Measurements from ENCODE around the gene MRPL38. TPM values are rescaled to one million over a fixed set of nuclear protein-coding genes. Genes with fewer than 3 reads are reported as not detected.

Gene MRPL38
- 54.4 TPM for polyA plus RNA-seq (2013, experiment 1 of 4)
- polyA plus RNA-seq (2013, experiment 2 of 4), result 59.5 TPM
- 49.8 TPM for polyA plus RNA-seq (2013, experiment 3 of 4)
- polyA plus RNA-seq (2013, experiment 4 of 4), result 58.2 TPM

DNA sequence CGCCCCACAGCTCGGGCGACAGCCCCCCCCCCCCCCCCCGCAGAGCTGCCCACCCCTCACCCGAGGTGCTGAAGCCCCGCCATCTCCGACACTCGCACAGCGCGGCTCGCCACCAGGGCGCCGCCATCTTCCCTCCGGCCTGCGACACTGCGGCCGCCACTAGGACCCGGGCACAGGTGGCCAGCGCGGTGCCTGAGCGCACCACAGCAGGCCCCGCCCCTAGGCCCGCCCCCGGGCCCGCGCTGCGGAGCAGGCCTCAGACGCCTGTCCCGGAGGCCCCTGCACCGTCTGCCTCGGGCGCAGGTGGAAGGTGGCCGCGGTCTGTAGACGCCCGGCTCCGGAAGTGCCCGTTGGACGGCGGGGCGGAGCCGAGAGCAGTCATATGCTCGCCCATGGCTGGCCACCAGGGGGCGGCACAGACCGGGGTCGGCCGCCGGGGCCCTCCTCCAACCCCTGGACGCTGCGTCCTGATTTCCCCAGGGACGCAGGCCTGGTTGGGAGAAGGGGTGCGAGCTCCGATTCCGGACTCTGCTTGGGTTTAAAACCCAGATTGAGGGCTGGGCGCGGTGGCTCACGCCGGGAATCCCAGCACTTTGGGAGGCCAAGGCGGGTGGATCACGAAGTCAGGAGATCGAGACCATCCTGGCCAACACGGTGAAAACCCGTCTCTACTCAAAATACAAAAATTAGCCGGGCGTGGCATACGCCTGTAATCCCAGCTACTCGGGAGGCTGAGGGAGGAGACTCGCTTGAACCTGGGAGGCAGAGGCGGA is at the start of gene MRPL38:
Gene MRPL38, minus strand, starts transcription at position 136 of the 773 bp plus-strand sequence. Its CDS starts 9 bp downstream, at position 127.
- H3K27me3 ChIP-seq (ENCODE audit: control insufficient read depth, insufficient read depth, low read length, poor library complexity, severe bottlenecking), result no peaks in the 10 kb centered on the region
- peaks cover 14% of the 10 kb centered on the region for H3K36me3 ChIP-seq (ENCODE audit: control insufficient read depth, insufficient read depth, low read length)
- H3K4me1 ChIP-seq (ENCODE audit: control insufficient read depth, insufficient read depth, low read length), result peaks cover 2% of the 10 kb centered on the region
- no peaks in the 10 kb centered on the region for H3K9me3 ChIP-seq (ENCODE audit: control insufficient read depth, low read length)
- H3K4me3 ChIP-seq (ENCODE audit: insufficient read depth, low read depth, low read length), result peak within 1 kb of the TSS; percentile 94
- H3K27ac ChIP-seq (ENCODE audit: insufficient read depth, low read depth, low read length, poor library complexity, severe bottlenecking), result peak within 1 kb of the TSS; percentile 30
- WGBS, 2 experiments, result 9 to 10% methylated on average over 67 to 68 of the region's 69 CpGs

DNA sequence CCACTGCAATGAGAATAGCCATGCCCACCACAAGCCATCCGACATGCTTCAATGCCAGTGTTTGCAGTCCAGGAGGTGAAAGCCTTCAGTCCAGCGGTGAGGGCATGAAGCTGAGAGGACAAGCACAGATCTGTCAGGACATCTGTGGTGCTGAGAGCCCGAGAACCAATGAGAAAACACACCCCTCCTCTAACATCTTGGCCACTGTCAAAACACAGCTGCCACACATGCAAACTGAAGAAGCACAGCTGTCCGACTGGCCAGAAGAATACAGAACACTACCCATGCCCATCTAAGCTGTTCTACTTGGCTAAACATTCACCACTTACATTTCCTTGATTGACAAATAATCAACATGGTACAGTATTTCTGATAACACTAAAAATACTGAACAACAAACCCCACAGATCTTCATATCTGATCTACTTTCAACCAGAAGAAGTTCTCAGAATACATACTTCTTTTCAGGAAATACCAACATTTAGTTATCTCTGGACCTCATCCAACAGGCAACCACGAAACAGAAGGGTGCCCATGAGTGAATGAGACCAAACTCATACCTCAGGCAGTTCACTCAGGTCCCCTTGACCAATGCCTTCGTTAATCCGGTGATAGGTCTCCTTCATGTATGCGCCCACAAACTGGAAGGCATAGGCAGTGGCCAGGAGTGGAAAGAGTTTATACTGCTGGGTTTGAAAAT is 46.3 kb upstream of the MRPL38 start:
- no peaks in the 10 kb centered on the region for H3K27me3 ChIP-seq (ENCODE audit: control insufficient read depth, insufficient read depth, low read length, poor library complexity, severe bottlenecking)
- H3K4me1 ChIP-seq (ENCODE audit: control insufficient read depth, insufficient read depth, low read length), result no peaks in the 10 kb centered on the region
- peaks cover 24% of the 10 kb centered on the region for H3K36me3 ChIP-seq (ENCODE audit: control insufficient read depth, insufficient read depth, low read length)
- H3K4me3 ChIP-seq (ENCODE audit: insufficient read depth, low read depth, low read length), result no peak overlapping the region
- H3K27ac ChIP-seq (ENCODE audit: insufficient read depth, low read depth, low read length, poor library complexity, severe bottlenecking), result no peak overlapping the region
- H3K9me3 ChIP-seq (ENCODE audit: control insufficient read depth, low read length), result no peaks in the 10 kb centered on the region
- WGBS, 2 experiments, result 93 to 97% methylated on average over 8 of the region's 8 CpGs

DNA sequence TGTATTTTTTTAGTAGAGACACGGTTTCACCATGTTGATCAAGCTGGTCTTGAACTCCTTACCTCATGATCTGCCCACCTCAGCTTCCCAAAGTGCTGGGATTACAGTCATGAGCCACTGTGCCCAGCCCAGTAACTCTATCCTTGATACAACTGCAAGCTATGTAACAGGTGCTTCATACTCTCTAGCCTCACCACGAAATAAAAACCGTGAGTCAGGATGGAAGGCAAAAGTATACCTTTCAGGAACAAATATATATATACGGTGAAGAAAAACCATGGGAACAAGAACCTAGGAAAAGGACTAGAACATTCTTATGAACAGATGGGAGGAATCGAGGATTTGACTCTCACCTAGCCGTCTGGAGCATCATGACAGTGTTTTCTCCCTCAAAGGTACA is 45.7 kb upstream of the MRPL38 start:
- Histone ChIP-seq H3K4me3 (ENCODE audit: insufficient read depth, low read depth, low read length) (no peak overlapping the region), H3K36me3 (ENCODE audit: control insufficient read depth, insufficient read depth, low read length) (peaks cover 24% of the 10 kb centered on the region)
- 95 to 97% methylated on average over 6 of the region's 6 CpGs for WGBS, 2 experiments

DNA sequence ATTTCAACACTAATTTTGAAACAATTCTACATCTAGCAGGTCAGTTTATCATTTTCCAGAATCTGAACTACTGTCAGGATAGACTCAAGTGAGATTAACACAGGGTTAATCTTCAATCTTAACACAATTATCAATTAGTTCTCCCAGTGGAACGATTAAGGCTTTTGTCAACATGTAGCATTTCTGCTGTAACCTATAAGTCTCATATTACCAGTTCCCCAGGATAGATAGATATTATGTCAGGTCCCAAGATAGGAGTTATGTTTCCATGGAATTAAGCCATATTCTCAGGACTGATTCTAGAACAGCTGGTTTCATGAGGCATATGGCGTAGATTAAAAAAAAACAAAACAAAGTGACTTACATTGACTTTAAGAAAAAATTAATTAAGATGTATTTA is 40.5 kb upstream of the MRPL38 start:
- H3K36me3 ChIP-seq (ENCODE audit: control insufficient read depth, insufficient read depth, low read length), result peaks cover 10% of the 10 kb centered on the region
- no peak overlapping the region for H3K27ac ChIP-seq (ENCODE audit: insufficient read depth, low read depth, low read length, poor library complexity, severe bottlenecking)
- WGBS, 2 experiments, result 89 to 100% methylated on average over 1 to 2 of the region's 2 CpGs
- no peaks in the 10 kb centered on the region for H3K27me3 ChIP-seq (ENCODE audit: control insufficient read depth, insufficient read depth, low read length, poor library complexity, severe bottlenecking)
- H3K4me3 ChIP-seq (ENCODE audit: insufficient read depth, low read depth, low read length), result no peak overlapping the region
- no peaks in the 10 kb centered on the region for H3K4me1 ChIP-seq (ENCODE audit: control insufficient read depth, insufficient read depth, low read length)
- no peaks in the 10 kb centered on the region for H3K9me3 ChIP-seq (ENCODE audit: control insufficient read depth, low read length)

More for the DNA sequence above, 45.7 kb upstream of the MRPL38 start:
- H3K9me3 ChIP-seq (ENCODE audit: control insufficient read depth, low read length), result no peaks in the 10 kb centered on the region
- no peaks in the 10 kb centered on the region for H3K4me1 ChIP-seq (ENCODE audit: control insufficient read depth, insufficient read depth, low read length)
- no peaks in the 10 kb centered on the region for H3K27me3 ChIP-seq (ENCODE audit: control insufficient read depth, insufficient read depth, low read length, poor library complexity, severe bottlenecking)
- H3K27ac ChIP-seq (ENCODE audit: insufficient read depth, low read depth, low read length, poor library complexity, severe bottlenecking), result no peak overlapping the region

DNA sequence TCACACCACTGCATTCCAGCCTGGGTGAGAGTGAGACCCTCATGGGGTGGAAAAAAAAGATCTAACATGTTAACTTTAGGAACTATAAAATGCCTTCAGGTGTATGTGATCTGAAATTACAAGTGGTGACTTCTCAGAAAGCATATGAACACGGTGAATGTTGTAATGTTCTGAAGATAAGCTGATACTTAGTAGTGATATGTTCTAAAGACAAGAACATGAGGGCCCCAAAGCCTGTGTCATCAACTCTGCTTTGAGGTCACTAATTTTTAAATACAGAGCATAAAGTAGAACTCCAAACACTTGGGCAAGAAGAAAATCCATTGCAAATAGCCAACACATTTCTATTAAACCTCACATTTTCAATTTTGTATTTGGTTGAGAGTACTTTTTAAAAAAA is 38.8 kb upstream of the MRPL38 start:
- H3K9me3 ChIP-seq (ENCODE audit: control insufficient read depth, low read length), result no peaks in the 10 kb centered on the region
- no peaks in the 10 kb centered on the region for H3K4me1 ChIP-seq (ENCODE audit: control insufficient read depth, insufficient read depth, low read length)
- H3K36me3 ChIP-seq (ENCODE audit: control insufficient read depth, insufficient read depth, low read length), result peaks cover 5% of the 10 kb centered on the region
- H3K27ac ChIP-seq (ENCODE audit: insufficient read depth, low read depth, low read length, poor library complexity, severe bottlenecking), result no peak overlapping the region
- no peak overlapping the region for H3K4me3 ChIP-seq (ENCODE audit: insufficient read depth, low read depth, low read length)
- WGBS, 2 experiments, result 94 to 100% methylated on average over 1 of the region's 1 CpG
- H3K27me3 ChIP-seq (ENCODE audit: control insufficient read depth, insufficient read depth, low read length, poor library complexity, severe bottlenecking), result no peaks in the 10 kb centered on the region

DNA sequence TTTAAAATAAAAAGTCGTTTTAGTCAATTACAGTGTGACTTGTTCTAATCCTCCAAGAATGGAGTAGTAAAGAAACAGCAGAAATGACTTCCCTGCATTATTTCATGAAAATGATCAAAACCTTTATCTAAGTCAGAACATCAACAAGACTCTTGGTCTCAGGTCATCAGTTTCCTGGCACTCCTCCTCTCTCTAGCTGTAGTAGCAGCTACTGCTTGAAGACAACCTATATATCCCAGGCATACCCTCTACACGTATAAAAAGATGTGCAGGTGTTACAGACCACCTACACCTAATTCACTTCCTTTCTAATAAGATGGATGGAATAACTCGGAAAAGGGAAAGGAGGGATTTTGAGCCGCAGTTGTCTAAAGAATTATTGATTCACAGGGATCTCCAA is 37.8 kb upstream of the MRPL38 start:
- no peaks in the 10 kb centered on the region for H3K36me3 ChIP-seq (ENCODE audit: control insufficient read depth, insufficient read depth, low read length)
- no peaks in the 10 kb centered on the region for H3K4me1 ChIP-seq (ENCODE audit: control insufficient read depth, insufficient read depth, low read length)
- H3K9me3 ChIP-seq (ENCODE audit: control insufficient read depth, low read length), result no peaks in the 10 kb centered on the region
- H3K27me3 ChIP-seq (ENCODE audit: control insufficient read depth, insufficient read depth, low read length, poor library complexity, severe bottlenecking), result no peaks in the 10 kb centered on the region
- H3K27ac ChIP-seq (ENCODE audit: insufficient read depth, low read depth, low read length, poor library complexity, severe bottlenecking), result no peak overlapping the region
- 88 to 98% methylated on average over 4 of the region's 4 CpGs for whole genome bisulfite sequencing, 2 experiments
- H3K4me3 ChIP-seq (ENCODE audit: insufficient read depth, low read depth, low read length), result no peak overlapping the region

DNA sequence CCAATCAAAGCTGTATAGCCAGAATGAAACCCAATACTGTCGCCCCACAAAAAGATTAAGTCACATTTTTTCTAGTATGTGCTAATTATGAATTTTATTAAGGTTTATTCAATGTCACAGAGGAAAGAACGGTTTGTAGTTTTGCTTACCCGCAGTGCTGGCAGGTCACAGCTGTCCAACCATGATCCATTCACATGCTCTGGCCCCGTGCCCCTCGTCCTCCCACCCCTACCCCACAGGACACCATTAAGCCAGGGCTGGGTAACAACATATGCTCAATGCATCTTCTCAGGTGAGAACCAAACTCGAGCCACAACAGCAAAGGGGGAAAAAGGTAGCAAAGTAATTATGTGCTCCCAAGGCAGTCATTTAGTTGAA is 36.7 kb upstream of the MRPL38 start:
- Histone ChIP-seq H3K27ac (ENCODE audit: insufficient read depth, low read depth, low read length, poor library complexity, severe bottlenecking) (peak overlapping the region; percentile 33), H3K4me3 (ENCODE audit: insufficient read depth, low read depth, low read length) (peak overlapping the region; percentile 20), H3K4me1 (ENCODE audit: control insufficient read depth, insufficient read depth, low read length) (no peaks in the 10 kb centered on the region), H3K27me3 (ENCODE audit: control insufficient read depth, insufficient read depth, low read length, poor library complexity, severe bottlenecking) (no peaks in the 10 kb centered on the region), H3K9me3 (ENCODE audit: control insufficient read depth, low read length) (no peaks in the 10 kb centered on the region), H3K36me3 (ENCODE audit: control insufficient read depth, insufficient read depth, low read length) (no peaks in the 10 kb centered on the region)
- WGBS, 2 experiments, result 68 to 83% methylated on average over 6 of the region's 6 CpGs

DNA sequence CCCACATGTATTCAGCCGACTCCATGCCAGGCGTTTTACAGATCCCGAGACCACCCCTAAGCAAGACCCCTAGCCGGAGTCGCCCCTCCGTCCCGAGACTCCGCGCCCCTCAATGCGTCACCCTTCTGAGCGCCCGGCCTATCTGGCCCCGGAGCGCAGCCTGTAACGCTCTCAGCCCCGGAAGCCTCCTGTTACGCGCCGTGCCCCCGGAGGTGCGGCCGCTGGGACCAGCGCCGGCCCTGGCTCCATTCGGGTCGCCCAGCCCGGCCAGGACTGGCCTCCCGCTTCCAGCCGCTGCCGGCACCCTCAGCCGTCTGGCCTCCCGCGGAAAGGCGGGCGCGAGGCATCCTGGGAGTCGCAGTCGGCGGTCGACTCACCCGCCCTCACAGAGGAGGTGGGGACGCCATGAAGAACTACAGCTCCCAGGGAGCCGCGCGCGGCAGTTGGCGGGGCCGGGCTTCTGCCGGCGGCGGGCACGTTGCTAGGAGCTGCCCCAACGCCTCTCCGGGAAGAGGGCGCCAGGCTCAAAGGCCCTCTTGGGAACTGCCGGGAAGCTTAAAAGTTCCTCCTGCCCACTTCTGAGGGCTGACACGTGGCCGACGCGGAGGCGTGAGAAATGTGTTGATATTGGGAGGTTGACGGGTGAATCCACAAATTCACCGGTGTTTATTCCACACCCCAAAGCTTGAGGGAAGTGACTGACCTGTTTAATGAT is 36.2 kb upstream of the MRPL38 start, which contains the start of gene FBF1:
Gene FBF1, minus strand, starts transcription at position 316 of the 715 bp plus-strand sequence. CDS start 2,893 bp downstream, outside the sequence.
- Histone ChIP-seq H3K36me3 (ENCODE audit: control insufficient read depth, insufficient read depth, low read length) (no peaks in the 10 kb centered on the region), H3K27ac (ENCODE audit: insufficient read depth, low read depth, low read length, poor library complexity, severe bottlenecking) (peak within 1 kb of the TSS; percentile 33), H3K4me3 (ENCODE audit: insufficient read depth, low read depth, low read length) (peak within 1 kb of the TSS; percentile 90), H3K9me3 (ENCODE audit: control insufficient read depth, low read length) (no peaks in the 10 kb centered on the region), H3K27me3 (ENCODE audit: control insufficient read depth, insufficient read depth, low read length, poor library complexity, severe bottlenecking) (no peaks in the 10 kb centered on the region), H3K4me1 (ENCODE audit: control insufficient read depth, insufficient read depth, low read length) (no peaks in the 10 kb centered on the region)
- WGBS, 2 experiments, result 0 to 1% methylated on average over 63 of the region's 63 CpGs

DNA sequence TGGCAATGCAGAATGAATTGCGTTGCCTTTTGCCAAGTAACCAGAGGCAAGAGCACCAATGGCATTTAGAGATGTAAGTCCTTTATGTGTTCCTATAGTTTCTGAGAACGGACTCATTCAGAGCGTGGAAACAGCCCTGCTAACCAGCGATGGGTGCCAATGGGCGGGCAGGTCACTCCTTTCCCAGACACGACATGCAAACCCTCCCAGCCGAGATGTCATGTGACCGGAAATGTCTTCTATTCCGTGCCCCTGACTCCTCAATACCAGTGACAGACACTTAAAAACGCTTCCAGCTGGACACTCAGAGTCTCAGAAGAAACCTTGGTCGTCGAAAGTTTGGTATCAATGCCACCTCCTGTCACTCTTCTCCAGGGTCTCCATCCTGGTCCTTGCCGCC is 33.0 kb upstream of the MRPL38 start:
- no peak overlapping the region for H3K4me3 ChIP-seq (ENCODE audit: insufficient read depth, low read depth, low read length)
- 91% methylated on average over 13 of the region's 13 CpGs for WGBS, 2 experiments
- H3K36me3 ChIP-seq (ENCODE audit: control insufficient read depth, insufficient read depth, low read length), result no peaks in the 10 kb centered on the region
- H3K27ac ChIP-seq (ENCODE audit: insufficient read depth, low read depth, low read length, poor library complexity, severe bottlenecking), result no peak overlapping the region
- H3K27me3 ChIP-seq (ENCODE audit: control insufficient read depth, insufficient read depth, low read length, poor library complexity, severe bottlenecking), result no peaks in the 10 kb centered on the region
- no peaks in the 10 kb centered on the region for H3K4me1 ChIP-seq (ENCODE audit: control insufficient read depth, insufficient read depth, low read length)
- no peaks in the 10 kb centered on the region for H3K9me3 ChIP-seq (ENCODE audit: control insufficient read depth, low read length)

DNA sequence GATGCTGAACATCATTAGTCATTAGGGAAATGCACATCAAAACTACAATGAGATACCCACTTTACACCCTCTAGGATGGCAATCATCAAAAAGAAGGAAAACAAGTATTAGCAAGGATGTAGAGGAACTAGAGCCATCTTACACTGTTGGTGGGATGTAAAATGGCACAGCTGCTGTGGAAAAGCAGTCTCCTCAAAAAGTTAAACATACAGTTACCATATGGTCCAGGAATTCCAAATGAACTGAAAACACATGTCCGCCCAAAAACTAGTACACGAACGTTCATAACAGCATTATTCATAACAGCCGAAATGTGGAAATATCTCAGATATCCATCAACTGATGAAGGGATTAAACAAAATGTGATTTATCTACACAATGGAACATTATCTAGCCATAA is 29.1 kb upstream of the MRPL38 start:
- Histone ChIP-seq H3K4me3 (ENCODE audit: insufficient read depth, low read depth, low read length) (no peak overlapping the region), H3K36me3 (ENCODE audit: control insufficient read depth, insufficient read depth, low read length) (peaks cover 4% of the 10 kb centered on the region), H3K4me1 (ENCODE audit: control insufficient read depth, insufficient read depth, low read length) (no peaks in the 10 kb centered on the region), H3K27me3 (ENCODE audit: control insufficient read depth, insufficient read depth, low read length, poor library complexity, severe bottlenecking) (no peaks in the 10 kb centered on the region), H3K27ac (ENCODE audit: insufficient read depth, low read depth, low read length, poor library complexity, severe bottlenecking) (no peak overlapping the region), H3K9me3 (ENCODE audit: control insufficient read depth, low read length) (no peaks in the 10 kb centered on the region)
- 96 to 98% methylated on average over 4 of the region's 4 CpGs for WGBS, 2 experiments

Measured in ectodermal cell (in vitro differentiated cells).